HuH-7 (cell line): ENCODE measurements around the gene UBXN6.

Experiments used
- DNase-seq: peaks from one replicate; pipeline ENCODE4 v3.0.0; 2011; ENCODE audit warnings: low spot score

Gene UBXN6

GRCh38 chr19:4455719-4456475 is 1.7 kb downstream of the UBXN6 start:
- no peak for DNase-seq

- no peak for DNase-seq
These were observed 2.6 kb downstream of the UBXN6 start for GRCh38 chr19:4454747-4455718.

- no peak for DNase-seq
These were observed 4.1 kb downstream of the UBXN6 start for GRCh38 chr19:4453232-4454179.

- DNase-seq, result no peak
These were observed 5.2 kb downstream of the UBXN6 start for GRCh38 chr19:4452230-4452990.

- DNase-seq, result no peak
These were observed 8.0 kb downstream of the UBXN6 start for GRCh38 chr19:4449639-4450028.

DNA sequence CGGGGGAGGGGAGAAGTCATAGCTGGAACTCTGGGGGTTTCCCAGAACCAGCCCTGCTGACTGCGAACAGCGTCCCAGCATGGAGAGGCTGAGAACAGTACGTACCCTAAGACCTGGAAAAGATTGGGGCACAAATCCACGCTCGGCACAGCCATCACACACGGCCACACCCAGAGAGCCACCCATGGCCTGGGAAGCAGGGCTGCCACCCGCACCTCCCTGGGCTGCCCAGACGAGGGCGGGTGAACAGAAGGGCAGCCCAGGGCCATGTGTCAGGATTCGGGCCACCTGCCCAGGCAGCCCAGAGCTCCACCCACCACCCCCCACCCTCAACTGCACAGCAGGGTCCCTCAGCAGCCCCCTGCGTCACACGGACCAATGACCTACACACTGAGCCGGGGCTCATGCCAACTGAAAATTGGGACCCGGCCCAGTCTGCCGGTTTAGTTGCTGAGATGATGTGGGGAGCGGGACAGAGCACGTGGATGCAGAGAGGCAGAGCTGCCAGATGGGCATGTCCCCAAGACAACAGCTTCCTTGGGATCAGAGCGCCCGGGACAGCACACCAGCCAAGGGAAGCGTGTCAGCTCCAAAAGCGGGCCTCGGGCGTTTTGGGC is 8.5 kb downstream of the UBXN6 start:
- no peak for DNase-seq

DNA sequence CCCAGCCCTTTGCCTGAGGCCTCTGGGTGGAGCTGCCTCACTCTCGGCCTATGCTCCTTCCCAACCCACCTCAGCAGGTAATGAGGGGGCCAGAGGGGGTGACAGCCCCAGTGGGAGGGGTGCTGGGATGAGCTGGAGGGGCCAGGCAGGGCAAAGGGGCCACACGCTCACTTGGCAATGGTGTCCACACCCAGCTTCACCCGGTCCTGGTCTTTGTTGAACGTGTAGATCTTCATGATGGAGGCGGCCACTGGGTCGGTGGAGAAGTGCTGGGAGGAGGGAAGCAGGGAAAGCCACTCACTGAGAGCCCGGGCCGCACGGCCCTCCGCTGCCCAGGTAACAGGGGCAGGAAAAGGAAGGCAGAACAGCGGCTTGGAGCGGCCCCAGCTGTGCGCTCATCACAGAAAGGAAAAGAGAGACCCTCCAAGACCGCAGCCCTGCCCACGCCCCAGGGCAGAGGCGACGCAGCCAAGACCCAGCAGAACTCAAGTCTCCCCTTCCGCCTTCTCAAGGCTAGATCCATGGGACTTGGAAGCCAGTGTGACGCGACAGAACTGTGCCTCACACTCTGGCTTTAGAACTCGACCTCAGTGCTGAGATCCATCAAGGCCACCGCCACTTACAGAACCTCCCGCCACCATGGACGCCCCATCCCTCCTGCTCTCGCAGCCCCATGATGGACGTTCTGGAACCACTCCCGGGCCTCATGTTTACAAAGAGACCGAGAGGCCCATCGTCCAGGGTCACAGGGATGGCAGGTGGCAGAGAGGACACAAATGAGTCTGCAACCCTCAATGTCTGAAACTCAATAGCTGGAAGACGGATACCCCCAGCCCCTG is 9.2 kb downstream of the UBXN6 start:
- DNase-seq, result no peak

- DNase-seq, result no peak
These were observed 10.1 kb downstream of the UBXN6 start for GRCh38 chr19:4447327-4448146.

- no peak for DNase-seq
These were observed 10.8 kb downstream of the UBXN6 start for GRCh38 chr19:4446704-4447200.

DNA sequence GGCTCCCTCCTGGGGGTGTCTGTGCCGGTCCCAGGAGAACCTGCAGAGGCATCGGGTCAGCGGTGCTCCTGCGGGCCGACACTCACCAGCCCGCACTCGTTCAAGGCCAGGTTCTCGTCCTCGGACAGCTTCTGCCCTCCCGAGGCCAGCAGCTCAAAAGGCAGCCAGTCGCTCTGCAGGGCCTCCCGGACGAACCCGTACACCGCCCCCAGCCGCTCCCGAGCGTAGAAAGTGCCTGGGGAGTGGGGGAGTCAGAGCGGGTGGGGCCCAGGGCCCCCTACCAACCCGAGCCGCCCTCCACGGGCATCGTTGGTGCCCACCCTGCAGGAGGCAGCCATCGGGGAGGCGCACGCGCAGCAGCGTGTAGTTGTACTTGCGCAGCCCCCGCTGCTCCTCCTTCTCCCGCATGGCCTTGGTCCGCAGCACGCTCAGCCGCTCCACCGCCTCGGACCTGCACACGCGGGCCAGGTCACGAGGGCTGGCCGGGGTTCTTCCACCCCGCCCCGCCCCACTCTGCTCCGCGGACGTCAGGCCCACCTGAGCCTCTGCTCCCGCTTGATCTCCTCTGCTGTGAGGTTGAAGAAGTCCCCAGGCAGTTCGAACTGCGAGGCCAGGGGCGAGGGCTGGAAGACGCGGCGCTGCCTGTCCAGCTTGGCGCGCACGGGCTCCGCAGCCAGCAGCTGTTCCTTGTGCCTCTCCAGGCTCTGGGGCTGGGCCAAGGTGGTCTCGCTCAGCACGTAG is 11.5 kb downstream of the UBXN6 start:
- DNase-seq, result no peak

DNA sequence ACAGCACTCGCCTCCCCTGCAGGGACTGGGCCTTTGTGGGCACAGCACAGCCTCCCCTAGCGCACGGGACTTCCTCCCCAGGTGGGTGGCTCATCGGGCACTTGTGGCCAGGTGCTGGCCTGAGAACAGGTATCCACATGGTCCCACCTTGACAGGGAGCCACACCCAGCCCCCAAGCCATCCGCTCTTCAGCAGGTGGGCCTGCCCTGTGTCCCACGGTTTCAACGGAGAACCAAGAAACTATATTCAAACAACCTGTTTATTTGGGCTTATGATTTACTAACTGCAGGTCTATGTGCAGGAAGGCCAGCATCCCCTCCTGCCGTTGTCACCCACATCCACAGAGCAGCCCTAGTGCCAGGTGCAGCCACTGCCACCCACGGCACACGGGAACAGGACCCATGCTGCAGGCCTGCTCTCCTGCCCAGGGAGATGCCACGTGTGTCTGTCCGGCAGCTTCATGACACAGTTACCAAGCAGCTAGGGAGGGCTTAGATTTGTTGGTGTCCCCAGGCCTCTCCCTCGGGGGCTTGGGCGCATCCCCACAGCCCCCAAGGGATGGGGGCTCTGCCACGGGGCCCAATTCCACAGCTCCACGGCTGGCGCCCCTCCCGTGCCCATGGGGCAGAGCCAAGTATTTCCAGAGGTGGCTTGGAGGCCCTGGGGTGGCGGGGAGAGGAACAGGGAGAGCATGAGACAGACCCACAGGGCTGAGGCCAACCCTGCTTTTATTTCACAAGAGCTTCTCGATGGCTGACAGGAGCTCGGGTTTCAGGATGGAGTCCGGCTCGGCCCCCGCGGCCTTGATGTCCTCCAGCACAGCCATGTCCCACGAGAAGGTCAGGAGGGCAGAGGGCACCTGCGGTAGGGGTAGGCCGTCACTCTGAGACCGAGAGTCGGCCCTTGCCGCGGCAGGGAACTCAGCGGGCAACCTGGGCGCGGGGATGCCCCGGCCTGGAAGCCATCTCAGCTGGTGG is 12.5 kb downstream of the UBXN6 start:
- DNase-seq, result no peak

GRCh38 chr19:4443966-4444764 is 13.4 kb downstream of the UBXN6 start:
- no peak for DNase-seq

DNA sequence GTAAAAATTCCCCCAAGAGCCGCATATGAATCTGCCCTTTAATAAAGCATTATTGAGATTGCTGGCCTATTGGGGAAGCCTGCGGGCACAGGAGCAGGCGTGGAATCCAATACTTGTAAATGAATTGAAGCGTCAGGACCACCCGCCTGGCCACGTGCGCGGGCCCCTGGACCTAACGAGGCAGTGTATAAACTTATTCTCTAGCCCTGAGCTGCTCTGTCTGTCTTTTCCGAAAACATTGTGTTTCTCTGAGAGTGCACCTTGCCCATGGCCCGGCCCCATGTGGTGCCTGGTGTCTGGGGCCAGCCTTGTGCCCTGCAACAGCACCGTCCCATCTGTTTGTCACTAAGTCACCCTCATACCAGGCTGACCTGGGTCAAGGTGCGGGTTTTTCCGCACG is 14.4 kb downstream of the UBXN6 start:
- DNase-seq, result no peak

DNA sequence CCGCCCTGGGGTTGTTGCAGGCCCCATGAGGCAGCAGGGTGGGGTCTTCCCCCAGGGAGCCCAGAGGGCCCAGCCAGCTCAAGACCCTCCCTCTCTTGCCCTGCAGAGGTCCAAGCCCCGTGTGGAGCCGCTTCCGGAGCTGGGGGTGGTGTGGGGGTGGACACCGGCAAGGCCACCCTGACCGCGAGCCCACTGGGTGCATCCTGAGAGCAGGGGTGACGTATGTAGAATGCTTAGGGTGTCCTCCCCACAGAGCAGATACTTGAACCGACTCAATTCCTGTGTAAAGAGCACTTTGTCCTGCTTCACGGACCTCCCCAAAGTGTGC is 14.8 kb downstream of the UBXN6 start:
- DNase-seq, result no peak

- DNase-seq, result no peak
These were observed 15.4 kb downstream of the UBXN6 start for GRCh38 chr19:4441994-4442818.
